Measurements from ENCODE around the gene COL18A1.
"Not testable (repeated sequence)": the region's sequence is repeated elsewhere in the genome, so short reads cannot be mapped to it uniquely, and the experiment has no call there.

The COL18A1 gene

GRCh38 chr21:45561241-45561640, 156.3 kb downstream of the COL18A1 start:
- DNase-seq (ENCODE audit: low spot score) = not testable (repeated sequence)

- DNase-seq (ENCODE audit: low spot score) = no peak
Observed at GRCh38 chr21:45562402-45562801, 157.4 kb downstream of the COL18A1 start.

GRCh38 chr21:45562965-45563364, 158.0 kb downstream of the COL18A1 start:
- no peak for DNase-seq (ENCODE audit: low spot score)
